H1 (cell line): ENCODE results near the gene LGR4.

ENCODE experiments used
- CTCF ChIP-seq, 3 experiments: IDR thresholded peaks; 1 replicate in 2 of 3; 2 replicates in 1 of 3; pipeline versions ENCODE4 v1.5.1 to v1.6.1; 2011; ENCODE audit warnings: low read length in 3 of 3, mild to moderate bottlenecking in 3 of 3, inconsistent platforms in 2 of 3, low read depth in 1 of 3, moderate library complexity in 1 of 3; ENCODE audit not compliant: insufficient read depth in 1 of 3; ENCODE audit errors: control extremely low read depth in 1 of 3
- EP300 ChIP-seq, 2 experiments: IDR thresholded peaks; 1 replicate in 1 of 2; 2 replicates in 1 of 2; pipeline ENCODE4 v1.6.1; 2011 to 2012; ENCODE audit warnings: low read depth in 2 of 2, low read length in 2 of 2, mild to moderate bottlenecking in 2 of 2, borderline replicate concordance in 1 of 2, inconsistent platforms in 1 of 2, moderate library complexity in 1 of 2

GRCh38 chr11:27331981-27332380 lies 140.6 kb downstream of the LGR4 start:
- TF ChIP-seq EP300 (IDR thresholded peaks at IDR 0.05; ENCODE audit: borderline replicate concordance in 1 of 2, low read depth in 2 of 2, low read length in 2 of 2) = no peak
- TF ChIP-seq CTCF (IDR thresholded peaks at IDR 0.05; ENCODE audit: control extremely low read depth in 1 of 3, insufficient read depth in 1 of 3, low read depth in 1 of 3, low read length in 3 of 3) = no peak
